Spleen (tissue), 7 donors: ENCODE measurements around the gene DUOX2.

Source experiments
- CTCF ChIP-seq, 11 experiments: fragments of 200-600 bp in 7 of 11; fragments of 450-650 bp in 4 of 11; sonication (generic) in 4 of 11; IDR thresholded peaks in 8 of 11; conservative IDR thresholded peaks in 3 of 11; 1 replicate in 7 of 11; 2 replicates in 4 of 11; pipeline versions ENCODE4 v1.4.0 to v1.8.0; 2016 to 2021; ENCODE audit warnings: antibody characterized with exemption in 11 of 11, inconsistent platforms in 4 of 11, mild to moderate bottlenecking in 1 of 11
- POLR2A ChIP-seq, 3 donors: fragments of 450-650 bp; IDR thresholded peaks; one replicate each; pipeline ENCODE4 v1.5.1; 2017; ENCODE audit warnings: antibody characterized with exemption in 3 of 3, mild to moderate bottlenecking in 1 of 3
- POLR2AphosphoS5 ChIP-seq, 3 donors: sonication (generic); formaldehyde crosslinking; IDR thresholded peaks; one replicate each; pipeline ENCODE4 v1.5.1; 2017; ENCODE audit warnings: antibody characterized with exemption in 3 of 3
- donor health status: DM: no; HTN: no; CAD: no; lungs with moderate emphysema.
- donor health status: DM: no; HTN: no; CAD: no.
- donor health status: DM: no; HTN: no; CAD: no.

- no peak for TF ChIP-seq CTCF (IDR thresholded peaks at IDR 0.05 in 8 of 11, conservative IDR thresholded peaks at IDR 0.05 in 3 of 11)
- TF ChIP-seq POLR2A (IDR thresholded peaks at IDR 0.05): no peak
- TF ChIP-seq POLR2AphosphoS5 (IDR thresholded peaks at IDR 0.05): no peak
These were observed 7.0 kb upstream of the DUOX2 start for GRCh38 chr15:45121020-45121419.
